B cell (primary cell): ENCODE data around the gene CDH2.

ENCODE experiments used
- EZH2 ChIP-seq: IDR thresholded peaks from 2 replicates; pipeline ENCODE4 v1.6.1; 2012; ENCODE audit warnings: borderline replicate concordance, low read depth, mild to moderate bottlenecking, moderate library complexity, low read length; ENCODE audit not compliant: insufficient read depth, poor library complexity, severe bottlenecking
- TF ChIP-seq, protein P1 (sequence below): fragments of 200-600 bp; IDR thresholded peaks from one replicate; pipeline ENCODE4 v1.8.0; 2022; ENCODE audit warnings: antibody characterized with exemption, mild to moderate bottlenecking

GRCh38 chr18:28086670-28087552, 90.0 kb downstream of the CDH2 start:
- TF ChIP-seq, protein P1, sequence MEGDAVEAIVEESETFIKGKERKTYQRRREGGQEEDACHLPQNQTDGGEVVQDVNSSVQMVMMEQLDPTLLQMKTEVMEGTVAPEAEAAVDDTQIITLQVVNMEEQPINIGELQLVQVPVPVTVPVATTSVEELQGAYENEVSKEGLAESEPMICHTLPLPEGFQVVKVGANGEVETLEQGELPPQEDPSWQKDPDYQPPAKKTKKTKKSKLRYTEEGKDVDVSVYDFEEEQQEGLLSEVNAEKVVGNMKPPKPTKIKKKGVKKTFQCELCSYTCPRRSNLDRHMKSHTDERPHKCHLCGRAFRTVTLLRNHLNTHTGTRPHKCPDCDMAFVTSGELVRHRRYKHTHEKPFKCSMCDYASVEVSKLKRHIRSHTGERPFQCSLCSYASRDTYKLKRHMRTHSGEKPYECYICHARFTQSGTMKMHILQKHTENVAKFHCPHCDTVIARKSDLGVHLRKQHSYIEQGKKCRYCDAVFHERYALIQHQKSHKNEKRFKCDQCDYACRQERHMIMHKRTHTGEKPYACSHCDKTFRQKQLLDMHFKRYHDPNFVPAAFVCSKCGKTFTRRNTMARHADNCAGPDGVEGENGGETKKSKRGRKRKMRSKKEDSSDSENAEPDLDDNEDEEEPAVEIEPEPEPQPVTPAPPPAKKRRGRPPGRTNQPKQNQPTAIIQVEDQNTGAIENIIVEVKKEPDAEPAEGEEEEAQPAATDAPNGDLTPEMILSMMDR, result no peak
- TF ChIP-seq EZH2, result no peak
